Brain microvascular endothelial cell (primary cell): ENCODE measurements around the gene MAD1L1.

Experiments used
- DNase-seq: peaks from one replicate; pipeline ENCODE4 v3.0.0-alpha.2; 2020
- H3K27ac ChIP-seq: fragments of 250-450 bp; sonication (Bioruptor Pico); 2 replicates; pipeline ENCODE4 v1.5.1; 2020; ENCODE audit warnings: mild to moderate bottlenecking, moderate library complexity
- H3K27me3 ChIP-seq: fragments of 250-450 bp; sonication (Bioruptor Pico); replicated peaks from 2 replicates; pipeline ENCODE4 v1.5.1; 2020; ENCODE audit warnings: mild to moderate bottlenecking
- H3K36me3 ChIP-seq: fragments of 250-450 bp; sonication (Bioruptor Pico); replicated peaks from 2 replicates; pipeline ENCODE4 v1.5.1; 2020; ENCODE audit warnings: mild to moderate bottlenecking
- H3K4me3 ChIP-seq: 2 replicates; pipeline ENCODE4 v1.5.1; 2011; ENCODE audit warnings: low read depth, mild to moderate bottlenecking, control low read depth, low read length, moderate library complexity
- CTCF ChIP-seq: IDR thresholded peaks from 2 replicates; pipeline ENCODE4 v1.5.1; 2011; ENCODE audit warnings: low read depth, mild to moderate bottlenecking, moderate library complexity, low read length, control low read depth, inconsistent platforms; ENCODE audit errors: missing control alignments
- in situ Hi-C: cut with HindIII; loops from 2 replicates; pipeline ENCODE4 v1.10.0; 2017; ENCODE audit warnings: low sequenced_read_pairs, low pct_ligation_motif_present

MAD1L1 gene

GRCh38 chr7:1988533-1988930 is 244.2 kb downstream of the MAD1L1 start:
- no peak for DNase-seq
- no peak for TF ChIP-seq CTCF
- H3K36me3 ChIP-seq = no peaks in the 10 kb centered on the region
- H3K27me3 ChIP-seq = no peaks in the 10 kb centered on the region
- H3K4me3 ChIP-seq = no peak overlapping the region
- no peak overlapping the region for H3K27ac ChIP-seq
- in situ Hi-C loops = no loop called here

- no peak for DNase-seq
These were observed 244.9 kb downstream of the MAD1L1 start for GRCh38 chr7:1987591-1988532.

DNA sequence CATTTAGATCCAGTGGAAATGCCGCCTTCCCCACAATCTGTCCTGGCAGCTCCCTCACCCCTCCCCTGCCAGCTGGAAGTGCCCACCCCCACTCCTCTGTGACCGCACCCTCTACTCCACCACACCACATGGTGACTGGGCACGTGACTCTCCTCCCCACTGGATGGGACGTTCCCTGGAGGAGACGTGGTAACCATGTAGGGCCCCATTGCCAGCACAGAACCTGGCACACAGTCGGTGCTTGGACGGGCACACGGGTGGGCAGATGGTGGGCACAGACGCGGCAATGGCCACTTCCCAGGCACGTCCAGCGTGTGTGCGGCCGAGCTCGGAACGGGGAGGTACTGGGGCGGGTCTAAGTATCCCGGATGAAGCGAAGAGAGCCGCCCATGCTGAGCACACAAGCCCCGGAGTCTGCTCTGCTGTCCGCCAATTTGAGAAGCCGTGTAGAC is 245.6 kb downstream of the MAD1L1 start:
- in situ Hi-C loops = no loop called here
- no peak for DNase-seq
- TF ChIP-seq CTCF = no peak
- Histone ChIP-seq H3K36me3 (no peaks in the 10 kb centered on the region), H3K27ac (no peak overlapping the region), H3K4me3 (no peak overlapping the region), H3K27me3 (no peaks in the 10 kb centered on the region)

More at GRCh38 chr7:1987591-1988532, 244.9 kb downstream of the MAD1L1 start:
- no peak for TF ChIP-seq CTCF
- in situ Hi-C loops = no loop called here
- no peak overlapping the region for H3K4me3 ChIP-seq
- no peak overlapping the region for H3K27ac ChIP-seq
- H3K27me3 ChIP-seq = no peaks in the 10 kb centered on the region
- H3K36me3 ChIP-seq = no peaks in the 10 kb centered on the region

GRCh38 chr7:1986366-1987083 is 246.2 kb downstream of the MAD1L1 start:
- no peak for TF ChIP-seq CTCF

DNA sequence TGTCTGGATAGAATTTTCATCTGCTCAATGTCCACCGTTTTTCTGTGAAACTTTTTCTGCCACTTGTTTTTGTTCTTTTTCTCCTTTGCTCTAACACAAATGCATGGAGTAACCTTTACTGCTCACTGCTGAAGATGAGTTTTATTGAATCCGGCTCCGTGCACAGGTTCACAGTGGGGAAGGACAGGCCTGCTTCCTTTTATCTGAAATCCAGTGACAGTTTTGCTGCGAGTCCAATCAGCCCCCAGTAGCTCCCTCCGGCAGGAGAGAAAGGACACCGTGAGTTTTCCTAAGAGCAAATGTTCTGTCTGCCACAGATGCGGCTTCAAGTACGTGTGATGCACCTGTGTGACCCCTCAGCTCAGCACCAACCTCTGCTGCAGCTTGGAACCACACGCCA is 246.8 kb downstream of the MAD1L1 start:
- in situ Hi-C loops = no loop called here
- no peak overlapping the region for H3K27ac ChIP-seq
- no peak for DNase-seq

More at GRCh38 chr7:1986366-1987083, 246.2 kb downstream of the MAD1L1 start:
- H3K36me3 ChIP-seq = no peaks in the 10 kb centered on the region
- H3K27me3 ChIP-seq = no peaks in the 10 kb centered on the region
- DNase-seq = no peak
- in situ Hi-C loops = no loop called here
- H3K4me3 ChIP-seq = no peak overlapping the region
- no peak overlapping the region for H3K27ac ChIP-seq

More for the DNA sequence above, 246.8 kb downstream of the MAD1L1 start:
- no peak for TF ChIP-seq CTCF
- no peaks in the 10 kb centered on the region for H3K36me3 ChIP-seq
- H3K27me3 ChIP-seq = no peaks in the 10 kb centered on the region
- no peak overlapping the region for H3K4me3 ChIP-seq
